HG02973 (cell line): Measurements from ENCODE around the gene ACIN1.
A peak's percentile ranks its signal among the peaks of the same experiment; 100 is the strongest.

Experiments
- ATAC-seq: cut with Tn5 transposase; IDR thresholded peaks from one replicate; pipeline ENCODE4 v1.9.1; 2021; ENCODE audit warnings: moderate library complexity; ENCODE audit not compliant: unreplicated experiment

ACIN1 gene

GRCh38 chr14:23094666-23095195 is at the start of gene ACIN1:
ACIN1 (minus strand) TSS chr14:23095136; CDS start chr14:23095112, 24 bp downstream.
- ATAC-seq: peak; percentile 22

GRCh38 chr14:23143911-23144310 is 49.0 kb upstream of the ACIN1 start:
- no peak for ATAC-seq

GRCh38 chr14:23142826-23143225 is 47.9 kb upstream of the ACIN1 start:
- ATAC-seq: no peak

- ATAC-seq: no peak
These were observed 46.9 kb upstream of the ACIN1 start for GRCh38 chr14:23141706-23142444.

GRCh38 chr14:23140371-23140770 is 45.4 kb upstream of the ACIN1 start:
- ATAC-seq: no peak

GRCh38 chr14:23139874-23140273 is 44.9 kb upstream of the ACIN1 start:
- ATAC-seq: no peak

- ATAC-seq: no peak
These were observed 43.0 kb upstream of the ACIN1 start for GRCh38 chr14:23137813-23138535.

GRCh38 chr14:23137192-23137812 is 42.4 kb upstream of the ACIN1 start:
- ATAC-seq: no peak

GRCh38 chr14:23136566-23137133 is 41.7 kb upstream of the ACIN1 start:
- ATAC-seq: no peak

- no peak for ATAC-seq
These were observed 38.0 kb upstream of the ACIN1 start for GRCh38 chr14:23132970-23133369.

- no peak for ATAC-seq
These were observed 36.5 kb upstream of the ACIN1 start for GRCh38 chr14:23131482-23131881.

- no peak for ATAC-seq
These were observed 35.9 kb upstream of the ACIN1 start for GRCh38 chr14:23130871-23131270.

- no peak for ATAC-seq
These were observed 34.9 kb upstream of the ACIN1 start for GRCh38 chr14:23129759-23130316.

- no peak for ATAC-seq
These were observed 34.2 kb upstream of the ACIN1 start for GRCh38 chr14:23128969-23129758.

- ATAC-seq: no peak
These were observed 32.9 kb upstream of the ACIN1 start for GRCh38 chr14:23127861-23128260.

- no peak for ATAC-seq
These were observed 31.8 kb upstream of the ACIN1 start for GRCh38 chr14:23126548-23127278.

GRCh38 chr14:23125933-23126524 is 31.1 kb upstream of the ACIN1 start:
- no peak for ATAC-seq

GRCh38 chr14:23125011-23125410 is 30.1 kb upstream of the ACIN1 start:
- ATAC-seq: no peak

GRCh38 chr14:23124337-23124954 is 29.5 kb upstream of the ACIN1 start:
- no peak for ATAC-seq
